ENCODE results near the gene SOS2.

Gene SOS2

DNA sequence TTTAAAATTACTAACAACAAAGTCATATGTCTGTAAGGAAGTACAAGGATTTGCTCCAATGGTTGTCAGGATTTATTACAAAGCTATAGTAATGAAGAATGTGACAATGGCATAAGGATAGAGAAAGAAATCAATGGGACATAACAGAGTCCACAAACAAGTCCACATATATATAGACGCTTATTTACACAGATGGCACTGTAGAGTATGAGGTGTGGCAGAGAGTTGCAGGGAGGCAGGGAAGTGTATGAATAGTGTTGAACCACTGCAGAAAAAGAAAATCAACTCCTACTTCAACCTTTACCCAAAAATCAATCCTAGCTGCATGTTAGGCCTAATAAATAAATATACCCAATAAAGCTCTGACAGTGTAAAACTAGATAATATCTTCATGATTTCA, 21.3 kb downstream of the SOS2 start:
- Histone ChIP-seq H3K4me3 (ENCODE audit: low read length) (no peak overlapping the region), H3K27me3 (ENCODE audit: control insufficient read depth, low read length) (no peaks in the 10 kb centered on the region), H3K9me2 (replicated peaks; ENCODE audit: control insufficient read depth, low read length) (no peaks in the 10 kb centered on the region), H3K4me2 (ENCODE audit: low read length) (no peak overlapping the region), H3F3A (ENCODE audit: control insufficient read depth, insufficient read depth) (no peaks in the 10 kb centered on the region), H3K4me1 (ENCODE audit: control insufficient read depth, low read length) (no peaks in the 10 kb centered on the region), H3K79me2 (ENCODE audit: control insufficient read depth, low read length) (peaks cover 5% of the 10 kb centered on the region; the same call in 1 of the 2 replicates), H4K20me1 (ENCODE audit: control insufficient read depth, insufficient read depth, low read depth, low read length) (no peaks in the 10 kb centered on the region), H3K36me3 (ENCODE audit: control insufficient read depth, low read length) (no peaks in the 10 kb centered on the region), H3K27ac (ENCODE audit: low read depth, low read length) (no peak overlapping the region), H3K9me3 (ENCODE audit: control insufficient read depth, insufficient read depth, low read length) (no peaks in the 10 kb centered on the region)
- no peak for TF ChIP-seq EZH2phosphoT487 (IDR thresholded peaks at IDR 0.05; ENCODE audit: borderline replicate concordance, low read length)
- no peak for TF ChIP-seq CTCF (IDR thresholded peaks at IDR 0.05; ENCODE audit: low read depth, low read length, poor library complexity, severe bottlenecking)

- no peaks in the 10 kb centered on the region for H3K4me1 ChIP-seq (ENCODE audit: control insufficient read depth, low read length)
- no peaks in the 10 kb centered on the region for H3K9me2 ChIP-seq (replicated peaks; ENCODE audit: control insufficient read depth, low read length)
- H3K27ac ChIP-seq (ENCODE audit: low read depth, low read length): no peak overlapping the region
- H3K4me2 ChIP-seq (ENCODE audit: low read length): no peak overlapping the region
- H3K4me3 ChIP-seq (ENCODE audit: low read length): no peak overlapping the region
- H3K27me3 ChIP-seq (ENCODE audit: control insufficient read depth, low read length): no peaks in the 10 kb centered on the region
- H3F3A ChIP-seq (ENCODE audit: control insufficient read depth, insufficient read depth): no peaks in the 10 kb centered on the region
- no peaks in the 10 kb centered on the region for H3K9me3 ChIP-seq (ENCODE audit: control insufficient read depth, insufficient read depth, low read length)
- H3K79me2 ChIP-seq (ENCODE audit: control insufficient read depth, low read length): no peaks in the 10 kb centered on the region
- TF ChIP-seq EZH2phosphoT487 (IDR thresholded peaks at IDR 0.05; ENCODE audit: borderline replicate concordance, low read length) (no peak), CTCF (IDR thresholded peaks at IDR 0.05; ENCODE audit: low read depth, low read length, poor library complexity, severe bottlenecking) (no peak)
- peaks cover 11% of the 10 kb centered on the region for H3K36me3 ChIP-seq (ENCODE audit: control insufficient read depth, low read length)
- H4K20me1 ChIP-seq (ENCODE audit: control insufficient read depth, insufficient read depth, low read depth, low read length): no peaks in the 10 kb centered on the region
These were observed 32.9 kb downstream of the SOS2 start for GRCh38 chr14:50198499-50198898.

- no peaks in the 10 kb centered on the region for H3K9me2 ChIP-seq (replicated peaks; ENCODE audit: control insufficient read depth, low read length)
- H3K4me3 ChIP-seq (ENCODE audit: low read length): no peak overlapping the region
- H3K4me1 ChIP-seq (ENCODE audit: control insufficient read depth, low read length): no peaks in the 10 kb centered on the region
- H3K4me2 ChIP-seq (ENCODE audit: low read length): no peak overlapping the region
- H3K27ac ChIP-seq (ENCODE audit: low read depth, low read length): no peak overlapping the region
- H3K79me2 ChIP-seq (ENCODE audit: control insufficient read depth, low read length): no peaks in the 10 kb centered on the region
- H3K36me3 ChIP-seq (ENCODE audit: control insufficient read depth, low read length): no peaks in the 10 kb centered on the region
- no peaks in the 10 kb centered on the region for H3K9me3 ChIP-seq (ENCODE audit: control insufficient read depth, insufficient read depth, low read length)
- no peaks in the 10 kb centered on the region for H4K20me1 ChIP-seq (ENCODE audit: control insufficient read depth, insufficient read depth, low read depth, low read length)
- no peaks in the 10 kb centered on the region for H3K27me3 ChIP-seq (ENCODE audit: control insufficient read depth, low read length)
- no peak for TF ChIP-seq CTCF (IDR thresholded peaks at IDR 0.05; ENCODE audit: low read depth, low read length, poor library complexity, severe bottlenecking)
- TF ChIP-seq EZH2phosphoT487 (IDR thresholded peaks at IDR 0.05; ENCODE audit: borderline replicate concordance, low read length): no peak
- no peaks in the 10 kb centered on the region for H3F3A ChIP-seq (ENCODE audit: control insufficient read depth, insufficient read depth)
These were observed 39.9 kb downstream of the SOS2 start for GRCh38 chr14:50191499-50191898.

- Histone ChIP-seq H3K36me3 (ENCODE audit: control insufficient read depth, low read length) (no peaks in the 10 kb centered on the region), H3K9me3 (ENCODE audit: control insufficient read depth, insufficient read depth, low read length) (no peaks in the 10 kb centered on the region), H4K20me1 (ENCODE audit: control insufficient read depth, insufficient read depth, low read depth, low read length) (no peaks in the 10 kb centered on the region), H3K4me1 (ENCODE audit: control insufficient read depth, low read length) (no peaks in the 10 kb centered on the region), H3K4me3 (ENCODE audit: low read length) (no peak overlapping the region), H3K27me3 (ENCODE audit: control insufficient read depth, low read length) (no peaks in the 10 kb centered on the region), H3K4me2 (ENCODE audit: low read length) (no peak overlapping the region), H3K9me2 (replicated peaks; ENCODE audit: control insufficient read depth, low read length) (no peaks in the 10 kb centered on the region), H3F3A (ENCODE audit: control insufficient read depth, insufficient read depth) (peaks cover 5% of the 10 kb centered on the region; the same call in 1 of the 2 replicates), H3K79me2 (ENCODE audit: control insufficient read depth, low read length) (no peaks in the 10 kb centered on the region), H3K27ac (ENCODE audit: low read depth, low read length) (no peak overlapping the region)
- TF ChIP-seq EZH2phosphoT487 (IDR thresholded peaks at IDR 0.05; ENCODE audit: borderline replicate concordance, low read length) (no peak), CTCF (IDR thresholded peaks at IDR 0.05; ENCODE audit: low read depth, low read length, poor library complexity, severe bottlenecking) (no peak)
These were observed 45.3 kb downstream of the SOS2 start for GRCh38 chr14:50186107-50186506.
